Measurements from ENCODE around the gene RAD50.

DNA sequence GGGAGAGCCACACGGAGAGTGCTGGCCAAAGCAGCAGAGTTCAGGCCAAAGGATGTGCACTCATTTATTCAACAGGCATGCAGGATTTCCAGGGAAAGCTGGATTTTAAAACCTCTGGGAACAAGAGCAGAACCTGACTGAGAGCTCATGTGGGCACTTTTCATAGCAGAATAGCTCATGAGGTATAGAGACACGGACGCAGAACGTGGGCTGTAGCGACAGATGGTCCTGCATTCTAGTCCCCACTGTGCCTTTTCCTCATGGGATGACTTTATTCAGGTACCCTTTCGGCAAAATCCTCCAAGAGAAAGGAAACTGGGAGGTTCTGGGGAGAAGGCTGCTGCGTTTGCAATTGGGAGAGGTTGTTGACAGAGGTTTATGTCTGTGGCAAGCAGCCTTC is 122.4 kb downstream of the RAD50 start:
- TF ChIP-seq CBFB (IDR thresholded peaks at IDR 0.05; ENCODE audit: low read depth) (no peak), GATAD2B (conservative IDR thresholded peaks at IDR 0.05; ENCODE audit: low read depth) (no peak), RCOR1 (conservative IDR thresholded peaks at IDR 0.05; ENCODE audit: low read depth, low read length) (no peak), NFIC (IDR thresholded peaks at IDR 0.05; ENCODE audit: low read depth, low read length) (no peak), EGR1 (IDR thresholded peaks at IDR 0.05; ENCODE audit: borderline replicate concordance in 1 of 2, low read depth in 2 of 2, low read length in 2 of 2) (no peak)

Data from GM12878 (cell line).